ENCODE measurements around the gene ELF3.

GRCh38 chr1:202063093-202063492 is 52.7 kb downstream of the ELF3 start:
- TF ChIP-seq EZH2phosphoT487 (IDR thresholded peaks at IDR 0.05; ENCODE audit: borderline replicate concordance, low read length) (no peak), CTCF (IDR thresholded peaks at IDR 0.05; ENCODE audit: low read depth, low read length, poor library complexity, severe bottlenecking) (no peak)
